ENCODE data around the gene KLHL29.

Gene KLHL29

GRCh38 chr2:23583467-23583866 lies 198.5 kb downstream of the KLHL29 start:
- no peak for DNase-seq

- no peak for DNase-seq
Observed at GRCh38 chr2:23584054-23584745, 199.2 kb downstream of the KLHL29 start.

GRCh38 chr2:23585273-23586170 lies 200.5 kb downstream of the KLHL29 start:
- no peak for DNase-seq

- DNase-seq: no peak
Observed at GRCh38 chr2:23586741-23587306, 201.8 kb downstream of the KLHL29 start.

GRCh38 chr2:23587341-23587880 lies 202.4 kb downstream of the KLHL29 start:
- no peak for DNase-seq

- no peak for DNase-seq
Observed at GRCh38 chr2:23588106-23588505, 203.1 kb downstream of the KLHL29 start.

GRCh38 chr2:23588508-23589201 lies 203.7 kb downstream of the KLHL29 start:
- DNase-seq: no peak

GRCh38 chr2:23589220-23589647 lies 204.3 kb downstream of the KLHL29 start:
- DNase-seq: no peak

GRCh38 chr2:23589739-23590138 lies 204.8 kb downstream of the KLHL29 start:
- DNase-seq: no peak

GRCh38 chr2:23590241-23590869 lies 205.4 kb downstream of the KLHL29 start:
- no peak for DNase-seq

- no peak for DNase-seq
Observed at GRCh38 chr2:23591111-23591510, 206.1 kb downstream of the KLHL29 start.

- DNase-seq: no peak
Observed at GRCh38 chr2:23592061-23592685, 207.2 kb downstream of the KLHL29 start.

GRCh38 chr2:23592898-23593751 lies 208.1 kb downstream of the KLHL29 start:
- no peak for DNase-seq

- DNase-seq: no peak
Observed at GRCh38 chr2:23593752-23594459, 208.9 kb downstream of the KLHL29 start.

- DNase-seq: no peak
Observed at GRCh38 chr2:23594460-23594825, 209.5 kb downstream of the KLHL29 start.

GRCh38 chr2:23595021-23595420 lies 210.0 kb downstream of the KLHL29 start:
- no peak for DNase-seq

GRCh38 chr2:23595601-23596251 lies 210.7 kb downstream of the KLHL29 start:
- DNase-seq: no peak

GRCh38 chr2:23596316-23596885 lies 211.4 kb downstream of the KLHL29 start:
- DNase-seq: no peak

GRCh38 chr2:23597687-23598086 lies 212.7 kb downstream of the KLHL29 start:
- DNase-seq: no peak
